DMS 273 (cell line): ENCODE results near the gene ACTN2.

Experiments used
- DNase-seq: peaks from one replicate; lab custom pipeline; 2025; ENCODE audit not compliant: unreplicated experiment; lab: John Stamatoyannopoulos, UW

The ACTN2 gene

DNA sequence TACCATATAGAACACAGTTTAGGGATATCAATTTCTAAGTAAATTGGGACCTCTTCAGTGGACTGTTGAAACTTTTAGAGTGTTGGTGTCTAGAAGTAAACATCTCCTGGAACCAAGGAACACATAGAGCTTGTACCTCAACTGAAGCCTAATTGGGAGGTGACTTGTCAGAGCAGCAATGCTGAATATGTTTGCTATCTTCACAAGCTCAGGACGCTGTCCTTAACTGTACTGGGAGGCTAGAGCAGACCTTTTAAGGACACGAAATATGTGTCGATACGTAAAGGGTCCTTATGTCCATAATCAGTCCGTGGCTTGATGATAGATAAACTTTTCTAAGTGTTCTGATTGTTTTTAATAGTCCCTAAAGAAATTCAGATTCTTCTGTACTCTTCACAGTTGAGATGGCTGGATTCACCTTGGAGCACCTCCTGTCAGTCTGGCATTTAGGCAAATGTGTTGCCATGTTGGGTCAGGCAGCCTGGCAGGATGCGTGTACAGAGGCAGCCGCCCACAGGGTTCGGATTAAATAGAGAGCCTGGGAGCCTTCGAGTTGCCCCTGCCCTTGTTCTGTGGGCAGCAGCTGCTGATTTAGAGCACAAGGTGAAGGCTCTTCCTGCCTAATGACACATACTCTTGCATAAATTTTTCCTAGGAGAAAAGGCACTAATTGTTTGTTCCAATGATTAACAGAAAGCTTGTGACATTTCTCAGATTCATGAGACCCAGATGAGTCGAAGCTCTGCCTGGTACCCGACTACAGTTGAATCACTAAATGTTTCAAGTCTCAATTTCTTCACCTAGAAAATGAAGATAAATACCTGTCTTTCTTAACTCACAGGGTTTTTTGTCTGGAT, 3.6 kb downstream of the ACTN2 start:
- peak; percentile 12 for DNase-seq

- no peak for DNase-seq
Observed at GRCh38 chr1:236691348-236691747, 5.0 kb downstream of the ACTN2 start.

DNA sequence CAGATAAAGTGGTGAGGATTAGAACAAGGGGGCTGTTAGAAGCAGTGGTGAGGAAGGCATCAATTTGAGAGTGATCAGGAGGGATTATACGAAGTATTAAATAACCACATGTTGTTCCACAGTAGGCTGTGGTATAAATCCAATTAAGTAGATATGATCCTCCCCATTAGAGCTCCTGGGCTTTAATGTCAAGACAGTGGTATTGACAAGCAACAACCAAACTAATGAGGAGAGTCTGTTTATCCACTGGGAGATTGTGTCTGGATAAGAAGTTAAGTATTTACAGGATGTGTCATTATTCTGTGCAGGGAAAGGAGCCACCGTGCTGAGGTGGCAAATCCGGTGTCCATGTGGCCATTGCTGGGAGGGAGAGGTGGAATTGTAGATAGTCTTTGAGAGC, 5.8 kb downstream of the ACTN2 start:
- no peak for DNase-seq

- DNase-seq = no peak
Observed at GRCh38 chr1:236692742-236693141, 6.4 kb downstream of the ACTN2 start.

DNA sequence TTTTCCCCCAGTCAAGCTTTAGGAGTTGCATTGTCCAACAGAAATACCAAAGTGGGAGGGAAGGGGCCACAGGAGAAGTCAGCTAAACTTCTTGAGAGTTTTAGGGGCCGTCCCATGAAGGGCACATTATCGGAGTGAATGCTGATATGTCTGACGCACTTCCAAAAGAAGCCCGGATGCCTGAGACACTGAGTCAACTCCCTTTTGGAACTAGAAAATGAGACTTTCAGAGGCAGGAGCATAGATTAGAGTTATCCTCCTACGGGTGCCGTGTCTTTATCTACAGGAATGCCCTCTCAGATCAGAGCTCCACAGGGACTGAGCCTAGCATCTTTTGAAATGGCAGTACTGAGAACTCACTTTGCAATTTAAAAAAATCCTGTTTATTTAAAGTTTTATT, 13.1 kb downstream of the ACTN2 start:
- DNase-seq = no peak

GRCh38 chr1:236700903-236701302, 14.6 kb downstream of the ACTN2 start:
- DNase-seq = no peak

DNA sequence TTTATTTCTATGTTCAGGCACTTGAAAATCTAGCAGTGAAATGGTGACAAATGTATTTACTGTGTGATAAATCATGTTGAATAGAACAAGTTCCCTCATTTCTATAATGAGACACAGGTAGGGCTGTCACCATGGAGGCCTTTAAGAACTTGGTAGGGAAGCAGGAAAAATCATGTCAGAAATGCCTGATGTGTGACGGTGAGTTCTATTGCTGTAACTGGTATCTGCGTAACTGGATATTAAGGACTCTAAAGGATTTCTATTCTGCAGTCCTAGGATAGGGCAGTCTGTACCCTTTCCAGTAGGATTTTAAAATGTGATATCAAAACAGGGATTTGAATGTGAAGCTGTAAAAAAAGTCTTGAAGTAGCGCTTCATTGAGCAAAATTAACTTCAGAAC, 15.5 kb downstream of the ACTN2 start:
- no peak for DNase-seq

GRCh38 chr1:236702791-236703394, 16.6 kb downstream of the ACTN2 start:
- peak; percentile 34 for DNase-seq

DNA sequence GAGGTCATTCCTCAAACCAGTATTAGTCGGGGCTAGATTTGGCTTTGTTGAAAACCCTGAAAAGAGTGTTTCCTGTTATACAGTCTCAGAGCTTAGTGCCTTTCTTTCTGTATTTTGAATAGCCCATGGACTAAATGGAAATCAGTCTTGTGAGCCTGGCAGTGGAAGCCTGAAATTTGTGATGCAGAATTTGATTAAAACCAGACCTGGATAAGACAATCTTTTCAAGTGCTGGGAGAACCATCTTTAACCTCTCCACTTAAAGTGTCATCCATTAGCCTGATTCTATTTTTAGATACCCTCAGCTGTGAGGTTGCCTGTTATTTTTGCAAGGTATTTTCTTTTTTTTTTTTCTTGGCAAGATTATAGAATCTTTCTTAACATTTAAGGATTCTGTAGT, 19.5 kb downstream of the ACTN2 start:
- DNase-seq = no peak

DNA sequence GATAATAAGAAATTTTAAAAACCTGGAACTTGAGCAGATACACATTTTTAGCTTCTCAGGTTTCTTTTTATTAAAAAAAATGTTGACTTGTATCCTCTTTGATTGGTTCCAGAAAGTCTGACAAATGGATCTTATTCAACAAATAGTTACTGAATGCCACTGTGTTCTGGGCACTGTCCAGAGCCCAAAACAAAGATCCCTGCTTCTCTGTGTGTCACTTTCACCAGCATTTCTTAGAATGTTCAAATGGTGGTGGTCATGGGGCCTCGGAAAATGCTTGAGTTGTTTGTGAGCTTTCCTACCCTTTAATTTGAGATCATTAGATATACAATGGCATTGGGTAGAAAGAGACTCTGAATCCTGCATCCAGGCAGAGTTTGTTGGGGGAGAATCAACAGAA, 19.9 kb downstream of the ACTN2 start:
- no peak for DNase-seq

GRCh38 chr1:236710328-236710892, 24.1 kb downstream of the ACTN2 start:
- DNase-seq = no peak

DNA sequence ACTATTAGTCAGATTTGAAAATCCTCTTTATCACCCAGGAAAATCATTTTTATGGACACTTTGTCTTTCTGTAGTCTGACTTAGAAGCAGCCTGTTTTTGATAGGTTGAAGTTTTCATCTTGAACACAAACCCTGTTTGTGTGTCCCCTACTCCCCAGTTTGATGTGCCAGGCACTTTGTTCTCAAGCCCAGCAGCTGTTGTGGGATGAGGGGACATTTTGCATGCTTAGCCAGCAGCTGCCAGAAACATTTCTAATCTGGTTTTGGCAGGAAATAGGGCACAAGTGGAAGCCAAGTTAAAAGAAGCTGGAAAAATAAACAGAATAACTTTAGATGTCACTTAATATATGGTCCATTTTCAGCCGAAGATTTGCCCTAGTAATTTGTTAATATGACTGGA, 29.9 kb downstream of the ACTN2 start:
- peak; percentile 65 for DNase-seq

- no peak for DNase-seq
Observed at GRCh38 chr1:236717811-236718210, 31.5 kb downstream of the ACTN2 start.

DNA sequence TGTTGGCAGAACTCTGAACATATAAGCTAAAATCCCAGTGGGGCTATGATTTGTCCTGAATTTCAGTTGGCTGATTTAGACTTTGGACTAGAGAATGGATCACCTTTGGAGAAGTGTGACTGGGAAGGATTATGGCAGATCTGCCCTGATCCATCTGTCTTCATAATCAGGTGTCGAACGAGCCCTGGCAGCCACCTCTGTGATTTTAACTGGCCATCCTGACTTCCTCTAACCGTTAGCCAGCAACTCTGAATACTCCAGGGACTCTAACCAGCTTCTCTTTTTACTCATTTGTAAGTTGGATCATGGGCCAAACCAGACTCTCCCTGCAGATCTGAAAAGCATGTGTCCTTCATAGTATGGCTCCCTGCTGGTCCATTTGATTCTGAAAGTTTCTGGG, 32.0 kb downstream of the ACTN2 start:
- no peak for DNase-seq

GRCh38 chr1:236720206-236720605, 33.9 kb downstream of the ACTN2 start:
- DNase-seq = no peak

DNA sequence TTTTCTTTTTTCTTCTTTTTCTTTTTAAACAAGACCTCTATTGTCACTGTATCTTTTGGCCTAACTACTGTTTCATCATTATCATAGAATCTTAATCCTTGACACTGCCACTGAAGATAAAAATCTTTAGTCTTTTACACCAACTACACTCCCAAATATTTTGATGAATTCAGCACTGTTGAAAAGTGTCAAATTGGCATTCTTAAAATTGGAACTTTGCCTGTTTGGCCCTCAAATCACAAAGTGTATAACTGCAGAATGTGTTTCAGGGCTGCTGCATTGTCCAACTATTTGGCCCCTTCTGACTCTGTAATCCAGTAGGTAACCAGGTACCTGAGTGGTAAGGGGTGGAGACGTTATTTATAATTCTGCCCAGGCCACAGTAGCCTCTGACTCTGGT, 34.3 kb downstream of the ACTN2 start:
- no peak for DNase-seq

DNA sequence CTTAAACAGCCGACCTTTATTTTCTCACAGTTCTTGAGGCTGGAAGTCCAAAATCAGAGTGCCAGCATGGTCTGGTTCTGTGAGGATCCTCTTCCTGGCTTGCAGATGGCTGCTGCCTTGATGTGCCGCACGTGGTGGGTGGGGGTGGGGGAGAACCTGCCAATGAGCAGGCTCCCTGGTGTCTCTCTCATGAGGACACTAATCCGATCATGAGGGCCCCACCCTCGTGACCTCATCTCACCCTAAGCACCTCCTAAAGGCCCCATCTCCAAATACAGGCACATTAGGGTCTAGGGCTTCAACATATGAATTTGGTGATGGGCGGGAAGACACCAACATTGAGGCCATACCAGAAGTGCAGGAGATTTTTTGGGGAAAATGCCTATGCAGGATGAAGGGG, 37.8 kb downstream of the ACTN2 start:
- DNase-seq = no peak

GRCh38 chr1:236724506-236724905, 38.2 kb downstream of the ACTN2 start:
- DNase-seq = no peak

GRCh38 chr1:236725668-236726067, 39.4 kb downstream of the ACTN2 start:
- no peak for DNase-seq

GRCh38 chr1:236727521-236727920, 41.2 kb downstream of the ACTN2 start:
- DNase-seq = no peak

DNA sequence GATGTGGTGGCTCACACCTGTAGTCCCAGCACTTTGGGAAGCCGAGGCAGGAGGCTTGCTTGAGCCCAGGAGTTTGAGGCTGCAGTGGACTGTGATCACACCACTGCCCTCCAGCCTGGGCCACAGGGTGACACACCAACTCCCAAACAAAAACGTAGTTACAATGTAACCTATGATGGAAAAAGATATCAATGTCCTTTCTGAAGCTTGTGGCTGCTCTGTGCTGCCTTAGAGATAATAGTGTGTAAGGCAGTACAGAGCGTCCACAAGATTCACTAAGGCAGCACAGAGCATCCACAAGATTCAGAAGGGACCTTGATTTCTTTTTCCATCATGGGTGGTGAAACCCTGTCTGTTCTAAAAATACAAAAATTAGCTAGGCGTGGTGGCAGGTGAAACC, 42.5 kb downstream of the ACTN2 start:
- no peak for DNase-seq

- no peak for DNase-seq
Observed at GRCh38 chr1:236733653-236734052, 47.4 kb downstream of the ACTN2 start.
